Panc1 (cell line): ENCODE measurements around the gene F11R. TPM values are rescaled to one million over a fixed set of nuclear protein-coding genes. Genes with fewer than 3 reads are reported as not detected.
A peak's percentile ranks its signal among the peaks of the same experiment; 100 is the strongest.

ENCODE experiments used
- ATAC-seq: fragments of 200-7000 bp; cut with Tn5 transposase; 2 replicates; pipeline ENCODE4 v1.9.1; 2020; ENCODE audit warnings: mild to moderate bottlenecking, moderate library complexity
- BruUV-seq: library from RNA; stranded (reverse); fragments of 400-500 nt; replicated peaks from 2 replicates; lab custom pipeline; 2021; lab: Mats Ljungman, UMichigan
- CTCF ChIA-PET: fragments of 300-600 bp; sonication (Branson Sonifier 250); formaldehyde crosslinking; loops from one replicate; lab custom pipeline; 2022; ENCODE audit warnings: antibody characterized with exemption; lab: Charles Lee
- POLR2A ChIA-PET: fragments of 300-600 bp; sonication (Branson Sonifier 250); formaldehyde crosslinking; loops from one replicate; lab custom pipeline; 2022; ENCODE audit warnings: antibody characterized with exemption; lab: Charles Lee
- DNase-seq: peaks from one replicate; pipeline ENCODE4 v3.0.0-alpha.2; 2010; ENCODE audit warnings: low read depth, low spot score
- H3K27ac ChIP-seq: 2 replicates; pipeline ENCODE4 v1.5.1; 2011; ENCODE audit warnings: mild to moderate bottlenecking, low read length, inconsistent platforms
- H3K27me3 ChIP-seq: fragments of 200-500 bp; sonication (Bioruptor generic); 2 replicates; pipeline ENCODE4 v1.6.0; 2014; ENCODE audit warnings: low read length, inconsistent platforms; ENCODE audit not compliant: control insufficient read depth, insufficient read depth
- H3K36me3 ChIP-seq: fragments of 200-500 bp; sonication (Bioruptor generic); 2 replicates; pipeline ENCODE4 v1.5.1; 2014; ENCODE audit warnings: inconsistent platforms, mild to moderate bottlenecking, low read length, moderate library complexity; ENCODE audit not compliant: control insufficient read depth, insufficient read depth
- H3K4me1 ChIP-seq: 2 replicates; pipeline ENCODE4 v1.5.1; 2011; ENCODE audit warnings: inconsistent platforms, mild to moderate bottlenecking, low read length, moderate library complexity; ENCODE audit not compliant: control insufficient read depth, insufficient read depth
- H3K4me3 ChIP-seq, 2 experiments: 2 replicates each; pipeline ENCODE4 v1.5.1; 2011 to 2012; ENCODE audit warnings: low read depth in 2 of 2, low read length in 2 of 2, mild to moderate bottlenecking in 2 of 2, inconsistent platforms in 1 of 2, moderate library complexity in 1 of 2
- H3K9me3 ChIP-seq: fragments of 200-500 bp; sonication (Bioruptor generic); 2 replicates; pipeline ENCODE4 v1.5.1; 2014; ENCODE audit warnings: low read depth, mild to moderate bottlenecking, inconsistent platforms, low read length, moderate library complexity; ENCODE audit not compliant: control insufficient read depth, insufficient read depth
- POLR2AphosphoS5 ChIP-seq: IDR thresholded peaks from 2 replicates; pipeline ENCODE4 v1.6.1; 2012; ENCODE audit warnings: mild to moderate bottlenecking, low read depth, low read length, moderate library complexity
- SIN3A ChIP-seq: IDR thresholded peaks from 2 replicates; pipeline ENCODE4 v1.6.1; 2012; ENCODE audit warnings: low read depth, mild to moderate bottlenecking, low read length, moderate library complexity, borderline replicate concordance; ENCODE audit not compliant: insufficient read depth
- TCF7L2 ChIP-seq: IDR thresholded peaks from 2 replicates; pipeline ENCODE4 v1.6.1; 2011; ENCODE audit warnings: mild to moderate bottlenecking, low read depth, low read length, inconsistent platforms
- in situ Hi-C: cut with HindIII; loops from 2 replicates; pipeline ENCODE4 v1.10.0; 2016; ENCODE audit warnings: low sequenced_read_pairs, low pct_unique_long_range_greater_than_20kb
- intact Hi-C: fragments of 100-400 bp; cut with micrococcal nuclease; formaldehyde crosslinking; loops from one replicate; pipeline ENCODE4 v1.10.0; 2022; ENCODE audit not compliant: unreplicated experiment
- total RNA-seq: library from RNA; stranded (reverse); gene quantifications from one replicate; pipeline ENCODE4 v1.2.1, GENCODE V29; 2021; ENCODE audit not compliant: unreplicated experiment
- TF ChIP-seq, protein P1 (sequence below), 2 experiments: IDR thresholded peaks; 2 replicates each; pipeline ENCODE4 v1.6.1; 2011 to 2012; ENCODE audit warnings: low read depth in 2 of 2, control low read depth in 1 of 2, low read length in 1 of 2, mild to moderate bottlenecking in 1 of 2, moderate library complexity in 1 of 2; ENCODE audit not compliant: insufficient read depth in 1 of 2
- TF ChIP-seq, protein P2 (sequence below): fragments of 450-650 bp; IDR thresholded peaks from 2 replicates; pipeline ENCODE4 v1.5.1; 2017; ENCODE audit warnings: mild to moderate bottlenecking

F11R gene
- total RNA-seq, 1 experiment from 2014 or later, result 63.0 TPM

DNA sequence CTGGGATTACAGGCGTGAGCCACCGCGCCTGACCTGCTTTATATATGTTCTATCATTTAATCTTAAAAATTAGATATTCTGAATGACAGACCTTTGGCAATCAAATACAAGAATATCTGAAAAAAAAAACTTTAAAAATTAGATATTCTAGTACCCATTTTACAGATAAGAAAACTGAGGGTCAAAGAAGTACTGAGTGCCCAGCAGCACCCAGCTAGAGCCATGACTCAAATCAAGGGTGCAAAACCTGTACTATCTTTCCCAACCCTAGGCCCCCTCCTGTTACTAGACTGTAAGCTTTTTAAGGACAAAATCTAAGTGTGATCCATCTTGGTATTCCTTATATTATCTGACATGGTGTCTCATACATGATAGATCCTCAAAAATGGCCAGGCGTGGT, 40.5 kb upstream of the F11R start:
- POLR2A ChIA-PET, result no interaction called here
- in situ Hi-C loops, result no loop called here

DNA sequence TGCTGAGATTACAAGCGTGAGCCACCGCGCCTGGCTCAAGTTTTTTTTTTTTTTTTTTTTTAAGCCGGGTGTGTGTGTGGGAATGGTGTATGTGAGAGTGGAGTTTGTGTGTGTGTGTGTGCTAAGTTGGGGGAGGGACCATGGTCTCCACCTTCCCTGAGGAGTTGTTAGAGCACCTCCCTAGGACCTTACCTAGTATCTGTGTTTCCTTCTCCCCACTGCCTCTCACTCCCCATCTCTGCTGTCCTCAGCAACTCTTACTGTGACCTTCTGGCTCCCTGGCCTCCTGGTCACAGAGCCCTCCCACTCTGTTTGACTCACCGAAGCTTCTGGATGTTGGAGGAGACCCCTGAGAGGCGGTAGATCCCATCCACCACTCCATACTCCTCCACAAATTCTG, 38.3 kb upstream of the F11R start:
- Histone ChIP-seq H3K9me3 (no peaks in the 10 kb centered on the region), H3K27me3 (no peaks in the 10 kb centered on the region), H3K36me3 (no peaks in the 10 kb centered on the region), H3K4me1 (no peaks in the 10 kb centered on the region), H3K27ac (no peak overlapping the region), H3K4me3 (no peak overlapping the region)
- in situ Hi-C loops, result no loop called here
- CTCF ChIA-PET, result no interaction called here
- intact Hi-C loops, result no loop called here
- DNase-seq (no peak), ATAC-seq (0 out of 2 replicates have a peak, but pooled peaks have one; percentile 21)
- POLR2A ChIA-PET, result no interaction called here
- no TSS peak for BruUV-seq
- no peak for TF ChIP-seq TCF7L2
- TF ChIP-seq, protein P1, sequence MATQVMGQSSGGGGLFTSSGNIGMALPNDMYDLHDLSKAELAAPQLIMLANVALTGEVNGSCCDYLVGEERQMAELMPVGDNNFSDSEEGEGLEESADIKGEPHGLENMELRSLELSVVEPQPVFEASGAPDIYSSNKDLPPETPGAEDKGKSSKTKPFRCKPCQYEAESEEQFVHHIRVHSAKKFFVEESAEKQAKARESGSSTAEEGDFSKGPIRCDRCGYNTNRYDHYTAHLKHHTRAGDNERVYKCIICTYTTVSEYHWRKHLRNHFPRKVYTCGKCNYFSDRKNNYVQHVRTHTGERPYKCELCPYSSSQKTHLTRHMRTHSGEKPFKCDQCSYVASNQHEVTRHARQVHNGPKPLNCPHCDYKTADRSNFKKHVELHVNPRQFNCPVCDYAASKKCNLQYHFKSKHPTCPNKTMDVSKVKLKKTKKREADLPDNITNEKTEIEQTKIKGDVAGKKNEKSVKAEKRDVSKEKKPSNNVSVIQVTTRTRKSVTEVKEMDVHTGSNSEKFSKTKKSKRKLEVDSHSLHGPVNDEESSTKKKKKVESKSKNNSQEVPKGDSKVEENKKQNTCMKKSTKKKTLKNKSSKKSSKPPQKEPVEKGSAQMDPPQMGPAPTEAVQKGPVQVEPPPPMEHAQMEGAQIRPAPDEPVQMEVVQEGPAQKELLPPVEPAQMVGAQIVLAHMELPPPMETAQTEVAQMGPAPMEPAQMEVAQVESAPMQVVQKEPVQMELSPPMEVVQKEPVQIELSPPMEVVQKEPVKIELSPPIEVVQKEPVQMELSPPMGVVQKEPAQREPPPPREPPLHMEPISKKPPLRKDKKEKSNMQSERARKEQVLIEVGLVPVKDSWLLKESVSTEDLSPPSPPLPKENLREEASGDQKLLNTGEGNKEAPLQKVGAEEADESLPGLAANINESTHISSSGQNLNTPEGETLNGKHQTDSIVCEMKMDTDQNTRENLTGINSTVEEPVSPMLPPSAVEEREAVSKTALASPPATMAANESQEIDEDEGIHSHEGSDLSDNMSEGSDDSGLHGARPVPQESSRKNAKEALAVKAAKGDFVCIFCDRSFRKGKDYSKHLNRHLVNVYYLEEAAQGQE (IDR thresholded peaks at IDR 0.05; ENCODE audit: insufficient read depth in 1 of 2, low read depth in 2 of 2, low read length in 1 of 2), result no peak
- TF ChIP-seq, protein P2, sequence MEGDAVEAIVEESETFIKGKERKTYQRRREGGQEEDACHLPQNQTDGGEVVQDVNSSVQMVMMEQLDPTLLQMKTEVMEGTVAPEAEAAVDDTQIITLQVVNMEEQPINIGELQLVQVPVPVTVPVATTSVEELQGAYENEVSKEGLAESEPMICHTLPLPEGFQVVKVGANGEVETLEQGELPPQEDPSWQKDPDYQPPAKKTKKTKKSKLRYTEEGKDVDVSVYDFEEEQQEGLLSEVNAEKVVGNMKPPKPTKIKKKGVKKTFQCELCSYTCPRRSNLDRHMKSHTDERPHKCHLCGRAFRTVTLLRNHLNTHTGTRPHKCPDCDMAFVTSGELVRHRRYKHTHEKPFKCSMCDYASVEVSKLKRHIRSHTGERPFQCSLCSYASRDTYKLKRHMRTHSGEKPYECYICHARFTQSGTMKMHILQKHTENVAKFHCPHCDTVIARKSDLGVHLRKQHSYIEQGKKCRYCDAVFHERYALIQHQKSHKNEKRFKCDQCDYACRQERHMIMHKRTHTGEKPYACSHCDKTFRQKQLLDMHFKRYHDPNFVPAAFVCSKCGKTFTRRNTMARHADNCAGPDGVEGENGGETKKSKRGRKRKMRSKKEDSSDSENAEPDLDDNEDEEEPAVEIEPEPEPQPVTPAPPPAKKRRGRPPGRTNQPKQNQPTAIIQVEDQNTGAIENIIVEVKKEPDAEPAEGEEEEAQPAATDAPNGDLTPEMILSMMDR, result no peak
- no peak for TF ChIP-seq SIN3A
- no peak for TF ChIP-seq POLR2AphosphoS5

More for the DNA sequence above, 40.5 kb upstream of the F11R start:
- Histone ChIP-seq H3K36me3 (no peaks in the 10 kb centered on the region), H3K27ac (no peak overlapping the region), H3K9me3 (no peaks in the 10 kb centered on the region), H3K4me1 (no peaks in the 10 kb centered on the region), H3K27me3 (no peaks in the 10 kb centered on the region), H3K4me3 (no peak overlapping the region)
- ATAC-seq, result no peak
- intact Hi-C loops, result no loop called here
- DNase-seq, result no peak
- CTCF ChIA-PET, result no interaction called here
- BruUV-seq, result no TSS peak
- TF ChIP-seq SIN3A (no peak), TCF7L2 (no peak)

DNA sequence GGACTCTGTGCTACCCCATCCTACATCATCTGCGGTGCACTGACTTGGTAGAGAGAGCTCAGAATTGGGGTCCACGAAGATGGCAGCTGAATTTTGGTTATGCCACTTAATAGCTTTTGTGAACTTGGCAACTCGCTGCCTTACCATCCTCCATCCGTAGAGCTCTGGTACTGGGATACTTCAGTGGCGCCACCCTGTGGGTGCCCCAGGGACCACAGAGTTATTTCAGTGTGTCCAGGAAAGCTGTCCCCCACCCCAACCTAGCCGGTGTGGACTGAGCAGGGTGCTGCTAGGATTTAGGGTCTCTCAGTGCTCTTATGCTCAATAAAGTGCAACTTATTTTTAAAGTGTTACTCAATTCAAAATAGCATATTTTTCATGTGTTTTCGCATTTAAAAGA, 33.9 kb upstream of the F11R start:
- no peak for DNase-seq
- TF ChIP-seq POLR2AphosphoS5 (no peak), TCF7L2 (no peak)
- TF ChIP-seq, protein P2, result no peak
- no peaks in the 10 kb centered on the region for H3K4me1 ChIP-seq
- no peak overlapping the region for H3K27ac ChIP-seq
- no TSS peak for BruUV-seq
- H3K9me3 ChIP-seq, result peaks cover 1% of the 10 kb centered on the region; the same call in 1 of the 2 replicates
- no peaks in the 10 kb centered on the region for H3K36me3 ChIP-seq
- ChIA-PET POLR2A (no interaction called here), CTCF (no interaction called here)
- H3K27me3 ChIP-seq, result no peaks in the 10 kb centered on the region
- intact Hi-C loops, result no loop called here
- H3K4me3 ChIP-seq, result no peak overlapping the region
- in situ Hi-C loops, result no loop called here
- ATAC-seq, result no peak
